ENCODE measurements around the gene S100A6.
"Not testable (repeated sequence)": the region's sequence is repeated elsewhere in the genome, so short reads cannot be mapped to it uniquely, and the experiment has no call there.

DNA sequence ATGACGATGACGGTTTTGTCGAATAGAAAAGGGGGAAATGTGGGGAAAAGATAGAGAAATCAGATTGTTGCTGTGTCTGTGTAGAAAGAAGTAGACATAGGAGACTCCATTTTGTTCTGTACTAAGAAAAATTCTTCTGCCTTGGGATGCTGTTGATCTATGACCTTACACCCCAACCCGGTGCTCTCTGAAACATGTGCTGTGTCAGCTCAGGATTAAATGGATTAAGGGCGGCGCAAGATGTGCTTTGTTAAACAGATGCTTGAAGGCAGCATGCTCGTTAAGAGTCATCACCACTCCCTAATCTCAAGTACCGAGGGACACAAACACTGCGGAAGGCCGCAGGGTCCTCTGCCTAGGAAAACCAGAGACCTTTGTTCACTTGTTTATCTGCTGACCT lies 39.7 kb upstream of the S100A6 start:
- TF ChIP-seq, protein P1, sequence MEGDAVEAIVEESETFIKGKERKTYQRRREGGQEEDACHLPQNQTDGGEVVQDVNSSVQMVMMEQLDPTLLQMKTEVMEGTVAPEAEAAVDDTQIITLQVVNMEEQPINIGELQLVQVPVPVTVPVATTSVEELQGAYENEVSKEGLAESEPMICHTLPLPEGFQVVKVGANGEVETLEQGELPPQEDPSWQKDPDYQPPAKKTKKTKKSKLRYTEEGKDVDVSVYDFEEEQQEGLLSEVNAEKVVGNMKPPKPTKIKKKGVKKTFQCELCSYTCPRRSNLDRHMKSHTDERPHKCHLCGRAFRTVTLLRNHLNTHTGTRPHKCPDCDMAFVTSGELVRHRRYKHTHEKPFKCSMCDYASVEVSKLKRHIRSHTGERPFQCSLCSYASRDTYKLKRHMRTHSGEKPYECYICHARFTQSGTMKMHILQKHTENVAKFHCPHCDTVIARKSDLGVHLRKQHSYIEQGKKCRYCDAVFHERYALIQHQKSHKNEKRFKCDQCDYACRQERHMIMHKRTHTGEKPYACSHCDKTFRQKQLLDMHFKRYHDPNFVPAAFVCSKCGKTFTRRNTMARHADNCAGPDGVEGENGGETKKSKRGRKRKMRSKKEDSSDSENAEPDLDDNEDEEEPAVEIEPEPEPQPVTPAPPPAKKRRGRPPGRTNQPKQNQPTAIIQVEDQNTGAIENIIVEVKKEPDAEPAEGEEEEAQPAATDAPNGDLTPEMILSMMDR (conservative IDR thresholded peaks at IDR 0.05) = not testable (repeated sequence)
- TF ChIP-seq ZFX (IDR thresholded peaks at IDR 0.05) = not testable (repeated sequence)

Measured in C4-2B (cell line).